TTC549 (cell line): ENCODE data around the gene DPP3.

Experiments used
- FAIRE-seq: peaks from 2 replicates; lab custom pipeline; 2012; peaks lifted over from hg19 to GRCh38; lab: Jason Lieb, UNC

DPP3 gene

DNA sequence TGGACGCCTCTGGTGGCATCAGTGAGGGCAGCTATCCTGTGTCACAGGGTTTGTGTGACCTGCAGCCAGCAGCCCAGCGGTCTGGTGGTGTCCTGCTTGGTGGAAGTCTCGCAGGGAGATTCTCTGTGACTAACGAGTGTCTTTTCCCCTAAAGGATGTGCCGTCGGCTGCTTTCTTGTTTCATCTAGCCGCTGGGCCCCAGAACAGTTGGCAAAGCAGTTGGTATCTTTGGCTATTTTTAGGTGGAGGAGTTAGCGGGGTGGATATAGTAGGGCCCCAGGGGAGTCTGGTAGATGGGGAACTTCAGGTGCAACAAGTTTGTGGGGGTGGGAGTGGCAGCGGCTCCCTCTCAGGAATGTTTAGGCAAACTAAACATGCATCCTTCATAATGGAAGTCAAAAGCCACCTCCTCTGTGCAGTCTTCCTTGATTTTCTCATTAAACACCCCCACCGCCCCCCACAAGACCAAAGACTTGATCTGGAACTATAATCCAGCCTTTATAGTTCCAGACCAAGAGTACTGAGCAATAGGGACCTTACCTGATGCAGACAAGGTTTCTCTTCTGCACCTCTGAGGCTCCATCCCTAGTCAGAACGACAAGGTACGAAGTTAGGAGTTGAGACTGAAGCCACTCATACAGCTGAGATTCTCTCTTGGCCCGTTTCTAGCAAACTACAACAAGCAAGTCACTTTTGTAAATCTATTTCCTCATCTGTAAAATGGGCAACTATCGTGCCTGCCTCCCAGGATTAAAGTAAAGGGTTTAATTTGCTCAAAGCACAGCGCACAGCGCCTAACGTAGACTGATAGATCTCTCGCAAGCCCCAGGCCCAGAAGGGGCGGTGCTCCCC, 14.6 kb upstream of the DPP3 start:
- no peak for FAIRE-seq

DNA sequence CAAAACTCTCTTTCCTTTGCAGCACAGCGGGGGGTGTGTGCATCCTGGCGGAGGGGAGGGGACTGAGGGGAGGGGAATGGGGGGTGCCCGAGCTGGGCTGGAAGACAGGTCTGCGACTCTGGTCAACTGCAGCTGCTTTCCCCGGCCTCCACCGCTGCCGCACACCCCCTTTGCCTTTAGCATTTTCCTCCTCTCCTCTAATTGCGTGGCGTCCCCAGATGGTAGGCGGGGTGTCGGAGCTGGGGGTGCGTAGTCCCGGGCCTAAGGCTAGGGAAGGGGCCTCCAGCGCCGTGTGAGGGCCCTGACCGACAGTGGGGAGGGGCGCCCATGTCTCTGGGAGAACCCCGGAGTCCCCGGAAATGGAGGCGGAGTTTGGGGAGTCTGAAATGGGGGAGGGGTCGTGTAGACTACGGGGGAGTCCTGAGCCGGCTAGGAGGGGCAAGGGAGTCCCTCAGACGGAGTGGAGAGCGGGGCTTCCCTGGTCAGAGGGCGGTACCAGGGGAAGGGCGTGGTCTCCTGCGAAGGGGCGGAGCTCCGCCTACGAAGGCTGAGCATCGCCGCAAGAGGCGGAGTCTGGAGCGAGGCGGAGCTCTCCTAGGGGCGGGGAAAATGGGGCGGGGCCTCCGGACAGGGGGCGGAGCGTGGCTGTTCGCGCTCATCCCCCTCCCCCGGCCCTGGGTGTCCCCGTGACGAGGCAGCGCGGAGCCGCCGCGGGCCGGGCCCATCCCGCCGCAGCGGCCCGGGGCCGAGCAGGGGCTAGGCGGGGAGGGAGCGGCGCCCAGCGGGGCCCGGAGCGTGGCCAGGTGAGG, 13.8 kb upstream of the DPP3 start, which contains the start of gene PELI3:
Gene PELI3, plus strand, starts transcription at position 681 of the 809 bp plus-strand sequence. CDS start 1,224 bp downstream, outside the sequence.
- no peak for FAIRE-seq

DNA sequence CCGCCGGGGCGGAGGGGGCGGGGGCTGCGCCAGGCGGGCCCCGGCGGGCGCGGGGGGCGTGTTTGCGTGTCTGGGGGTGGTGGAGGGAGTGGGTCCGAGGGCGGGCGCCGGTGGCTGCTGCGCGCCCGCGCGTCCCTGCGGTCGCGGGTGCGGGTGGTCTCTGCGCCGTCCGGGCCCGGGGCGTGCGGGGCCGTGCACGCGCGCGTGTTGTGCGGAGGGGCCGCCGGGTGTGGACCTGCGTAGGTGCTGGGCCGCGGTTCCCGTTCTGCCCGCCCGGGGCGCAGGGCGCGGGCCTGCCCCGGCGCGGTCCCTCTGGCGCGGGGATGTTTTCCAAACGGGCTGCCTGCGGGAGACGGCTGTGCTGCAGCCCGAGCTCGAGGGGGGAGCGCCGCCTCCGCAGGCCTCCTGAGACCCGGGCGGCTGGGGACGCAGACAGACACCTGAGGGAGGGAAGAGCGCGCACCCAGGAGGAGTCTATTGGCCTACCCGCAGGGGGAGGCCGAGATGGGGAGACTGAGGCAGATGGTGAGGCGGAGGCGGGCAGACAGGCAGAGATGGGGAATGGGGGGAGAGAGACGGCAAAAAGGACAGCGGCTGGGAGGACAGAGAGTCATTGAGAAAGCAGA, 13.1 kb upstream of the DPP3 start:
- no peak for FAIRE-seq

DNA sequence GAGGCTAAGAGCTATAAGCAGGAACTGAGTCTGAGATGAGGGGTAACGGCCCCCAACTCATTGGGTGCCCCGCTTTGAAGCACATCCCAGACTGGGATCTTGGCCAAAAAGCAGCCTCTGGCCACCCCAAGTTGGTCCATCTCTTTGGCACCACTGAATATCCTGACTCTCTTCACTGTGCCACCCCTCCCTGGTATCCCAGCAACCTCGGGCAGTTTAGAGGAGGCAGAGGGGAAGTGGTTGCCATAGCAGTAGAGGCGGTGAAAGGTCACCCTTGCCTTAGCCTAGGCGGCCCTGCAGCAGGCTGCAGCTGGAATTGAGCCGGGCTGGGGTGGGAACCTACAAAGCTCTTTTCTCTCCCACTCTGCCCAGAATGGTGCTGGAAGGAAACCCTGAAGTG, 12.5 kb upstream of the DPP3 start:
- FAIRE-seq: no peak

DNA sequence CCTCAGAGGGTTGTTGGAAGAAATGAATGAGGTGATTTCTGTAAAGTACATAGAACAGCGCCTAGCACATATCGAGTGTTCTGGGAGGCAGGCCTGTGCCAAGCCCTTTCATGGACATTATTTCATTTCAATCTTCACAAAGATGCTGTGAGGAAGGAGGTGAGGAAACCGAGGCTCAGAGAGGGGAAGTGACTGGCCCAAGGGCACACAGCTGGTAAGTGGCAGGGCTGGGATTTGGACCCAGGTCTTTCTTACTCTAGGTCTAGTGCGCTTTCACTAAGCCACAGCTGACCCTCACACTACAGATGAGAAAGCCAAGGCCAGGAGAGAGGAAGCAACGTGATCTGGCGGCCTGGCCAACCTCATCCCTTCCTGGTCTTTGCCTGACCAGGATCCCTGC, 11.5 kb upstream of the DPP3 start:
- FAIRE-seq: no peak

DNA sequence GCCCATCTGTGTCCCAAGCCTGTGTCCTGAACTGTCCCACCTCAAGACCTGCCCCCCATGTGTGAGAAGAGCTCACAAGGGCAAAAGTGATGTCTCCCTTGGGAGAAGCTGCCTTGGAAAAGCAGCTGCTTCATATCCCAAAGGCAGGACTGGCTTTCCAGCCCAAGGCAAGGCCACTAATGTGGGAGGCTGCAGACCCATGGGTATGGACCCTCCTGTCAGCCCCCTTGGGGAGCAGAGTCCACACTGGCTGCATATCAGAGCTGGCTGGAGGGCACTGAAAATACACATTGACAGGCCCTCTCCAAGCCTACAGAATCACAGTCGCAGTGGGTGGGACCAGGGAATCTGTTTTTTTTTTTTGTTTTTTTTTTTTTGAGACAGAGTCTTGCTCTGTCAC, 10.8 kb upstream of the DPP3 start:
- FAIRE-seq: no peak

DNA sequence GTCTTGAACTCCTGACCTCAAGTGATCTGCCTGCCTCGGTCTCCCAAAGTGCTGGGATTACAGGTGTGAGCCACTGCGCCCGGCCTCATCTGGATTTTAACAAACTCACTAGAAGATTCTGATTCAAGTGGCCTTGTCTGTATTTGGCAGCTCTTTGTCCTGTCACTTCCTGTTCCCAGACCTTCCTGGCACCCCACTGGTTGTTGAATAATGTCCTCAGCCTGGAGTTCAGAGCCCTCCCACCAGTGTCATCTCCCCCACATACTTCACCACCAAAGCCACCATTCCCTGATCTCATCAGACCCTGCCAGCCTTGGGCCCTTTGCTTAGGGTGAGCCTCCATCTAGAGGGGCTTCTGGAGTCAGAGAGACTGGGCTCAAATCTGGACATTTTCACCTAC, 10.2 kb upstream of the DPP3 start:
- FAIRE-seq: no peak

DNA sequence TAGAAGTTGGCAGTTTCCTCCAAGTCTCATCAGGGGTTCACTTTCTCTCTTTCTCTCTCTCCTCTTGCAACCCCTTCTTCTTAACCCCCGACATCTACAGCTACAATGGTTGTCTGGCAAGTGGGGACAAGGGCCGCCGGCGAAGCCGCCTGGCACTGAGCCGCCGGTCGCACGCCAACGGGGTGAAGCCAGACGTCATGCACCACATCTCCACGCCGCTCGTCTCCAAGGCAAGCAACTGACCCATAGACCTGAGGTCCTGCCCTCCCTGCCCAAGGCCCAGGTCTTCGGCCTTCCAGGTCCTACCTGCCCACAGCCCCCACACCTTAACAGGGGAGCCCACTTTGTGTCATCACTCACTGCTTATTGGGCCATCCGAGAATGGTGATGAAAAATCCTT, 9.1 kb upstream of the DPP3 start:
- no peak for FAIRE-seq

DNA sequence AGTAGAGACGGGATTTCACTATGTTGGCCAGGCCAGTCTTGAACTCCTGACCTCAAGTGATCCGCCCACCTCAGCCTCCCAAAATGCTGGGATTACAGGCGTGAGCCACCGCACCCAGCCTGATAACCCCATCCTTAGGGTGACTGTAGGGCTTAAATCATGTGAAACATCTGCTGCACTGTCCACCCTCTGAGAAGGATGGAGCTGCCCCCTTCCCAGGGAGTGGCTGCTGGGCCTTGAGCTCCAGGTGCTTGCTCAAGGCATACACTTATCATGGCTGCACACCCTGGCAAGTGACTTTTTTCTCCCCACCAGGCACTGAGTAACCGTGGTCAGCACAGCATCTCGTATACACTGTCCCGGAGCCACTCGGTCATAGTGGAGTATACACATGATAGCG, 8.2 kb upstream of the DPP3 start:
- FAIRE-seq: no peak

DNA sequence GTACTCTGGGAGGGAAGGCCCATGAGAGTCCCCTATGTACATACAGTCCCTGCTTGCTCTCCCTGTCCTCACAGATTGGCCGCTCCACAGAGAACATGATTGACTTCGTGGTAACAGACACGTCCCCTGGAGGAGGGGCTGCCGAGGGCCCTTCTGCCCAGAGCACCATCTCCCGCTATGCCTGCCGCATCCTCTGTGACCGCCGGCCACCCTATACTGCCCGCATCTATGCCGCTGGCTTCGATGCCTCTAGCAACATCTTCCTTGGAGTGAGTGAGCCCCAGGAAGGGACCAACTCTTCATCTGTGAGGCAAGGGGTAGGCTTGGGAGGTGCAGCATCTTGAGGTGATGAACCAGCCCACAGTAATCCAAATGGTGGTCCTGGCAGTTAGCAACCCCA, 7.1 kb upstream of the DPP3 start:
- FAIRE-seq: no peak

DNA sequence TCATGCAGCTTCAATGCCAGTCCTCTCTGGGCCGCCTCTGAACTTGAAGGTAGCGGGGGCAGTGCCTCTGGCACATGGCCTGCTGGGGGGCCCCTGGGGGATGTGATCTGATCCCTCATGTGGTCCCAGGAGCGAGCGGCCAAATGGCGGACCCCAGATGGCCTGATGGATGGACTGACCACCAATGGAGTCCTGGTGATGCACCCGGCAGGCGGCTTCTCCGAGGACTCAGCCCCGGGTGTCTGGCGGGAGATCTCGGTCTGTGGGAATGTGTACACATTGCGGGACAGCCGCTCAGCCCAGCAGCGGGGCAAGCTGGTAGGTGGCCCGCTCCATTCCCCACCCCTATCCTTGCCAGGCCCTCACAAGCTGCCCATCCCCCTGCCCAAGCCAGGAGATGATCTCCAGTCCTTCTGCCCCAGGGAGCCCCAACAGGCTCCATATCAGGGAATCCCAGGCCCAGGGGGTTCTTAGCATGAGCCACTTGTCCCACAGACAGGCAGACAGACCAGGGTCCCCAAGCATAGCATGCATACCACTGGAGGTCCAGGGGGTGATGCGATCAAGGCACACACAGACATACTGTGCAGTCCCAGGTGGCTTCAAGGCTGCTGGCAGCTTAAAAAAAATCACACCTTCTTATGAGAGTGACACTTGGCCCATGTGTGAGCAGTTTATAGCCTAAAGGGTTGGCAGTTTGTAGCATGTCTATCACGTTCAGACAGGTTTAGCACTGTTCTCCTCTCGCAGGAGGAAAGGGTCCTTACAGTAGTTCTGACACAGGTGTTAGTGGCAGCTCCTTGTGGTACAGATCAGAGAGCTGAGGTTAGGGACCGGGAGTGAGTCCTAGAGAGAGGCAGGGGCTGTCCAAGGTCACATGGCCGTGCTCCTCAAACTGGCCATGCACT, 6.4 kb upstream of the DPP3 start:
- no peak for FAIRE-seq

DNA sequence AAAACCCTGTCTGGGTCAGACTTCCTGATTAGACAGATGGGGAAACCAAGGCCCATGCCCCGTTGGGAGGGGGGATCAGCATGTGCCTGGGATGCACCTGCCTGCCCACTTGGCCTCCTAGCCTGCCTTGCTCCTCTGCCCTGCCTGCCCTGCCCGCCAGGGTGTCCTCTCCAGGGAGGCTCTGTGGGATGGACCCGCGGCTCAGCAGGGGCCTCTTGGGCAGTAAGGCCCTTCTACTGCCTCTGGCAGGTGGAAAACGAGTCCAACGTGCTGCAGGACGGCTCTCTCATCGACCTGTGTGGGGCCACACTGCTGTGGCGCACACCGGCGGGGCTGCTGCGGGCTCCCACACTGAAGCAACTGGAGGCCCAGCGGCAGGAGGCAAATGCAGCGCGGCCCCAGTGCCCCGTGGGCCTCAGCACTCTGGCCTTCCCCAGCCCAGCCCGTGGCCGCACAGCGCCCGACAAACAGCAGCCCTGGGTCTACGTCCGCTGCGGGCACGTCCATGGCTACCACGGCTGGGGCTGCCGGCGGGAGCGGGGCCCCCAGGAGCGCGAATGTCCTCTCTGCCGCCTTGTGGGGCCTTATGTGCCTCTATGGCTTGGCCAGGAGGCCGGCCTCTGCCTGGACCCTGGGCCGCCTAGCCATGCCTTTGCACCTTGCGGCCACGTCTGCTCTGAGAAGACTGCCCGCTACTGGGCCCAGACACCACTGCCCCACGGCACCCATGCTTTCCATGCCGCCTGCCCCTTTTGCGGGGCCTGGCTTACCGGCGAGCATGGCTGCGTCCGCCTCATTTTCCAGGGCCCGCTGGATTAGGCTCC, 4.7 kb upstream of the DPP3 start:
- no peak for FAIRE-seq

DNA sequence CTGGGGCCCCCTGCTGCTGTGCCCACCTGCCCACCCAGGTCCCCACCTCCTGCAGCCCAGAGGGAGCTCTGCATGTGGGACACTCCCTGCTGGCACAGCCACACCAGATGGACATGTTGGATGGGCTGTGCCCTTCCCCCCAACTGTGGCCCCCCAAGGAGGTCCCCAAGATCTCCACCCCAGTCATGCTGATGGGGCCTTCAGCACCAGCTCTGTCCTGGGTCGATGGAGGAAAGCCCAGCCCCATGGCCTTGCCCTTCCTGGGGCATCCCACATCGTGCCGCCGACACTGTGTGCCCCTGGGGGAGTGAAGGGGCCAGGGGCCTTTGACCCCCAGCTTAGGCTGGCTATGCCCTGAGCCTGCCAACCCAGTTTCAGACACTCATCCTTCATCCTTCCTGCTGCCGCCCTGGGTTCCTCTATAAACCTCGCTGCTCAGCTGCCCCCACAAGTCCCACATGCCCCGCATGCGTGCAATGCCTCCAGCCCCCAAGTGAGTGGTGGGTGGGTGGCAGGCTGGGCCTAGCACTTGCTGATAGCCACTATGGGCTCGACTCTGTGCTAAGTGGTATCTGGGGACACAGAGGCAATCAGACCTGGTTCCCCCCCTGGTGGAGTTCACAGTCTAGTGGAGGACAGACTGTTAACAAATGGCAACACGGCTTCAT, 3.9 kb upstream of the DPP3 start:
- FAIRE-seq: no peak

DNA sequence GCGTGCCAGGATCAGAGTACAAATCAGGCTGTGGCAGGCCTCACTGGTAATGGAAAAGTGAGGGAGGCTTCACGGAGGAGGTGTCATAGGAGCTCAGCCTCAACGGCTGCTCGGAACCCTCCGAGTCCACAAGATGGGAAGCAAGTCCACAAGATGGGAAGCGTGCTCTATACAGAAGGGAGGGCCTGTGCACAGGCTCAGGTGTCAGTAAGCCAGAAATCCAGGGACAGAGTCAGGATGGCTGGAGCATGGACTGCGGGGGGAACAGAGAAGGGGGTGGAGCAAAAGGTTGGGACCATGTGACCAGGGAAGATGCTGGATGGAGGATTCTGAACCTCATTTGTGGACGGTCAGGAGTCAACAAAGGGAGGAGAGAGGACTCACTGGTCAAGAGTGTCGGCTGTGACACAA, 3.4 kb upstream of the DPP3 start:
- no peak for FAIRE-seq

DNA sequence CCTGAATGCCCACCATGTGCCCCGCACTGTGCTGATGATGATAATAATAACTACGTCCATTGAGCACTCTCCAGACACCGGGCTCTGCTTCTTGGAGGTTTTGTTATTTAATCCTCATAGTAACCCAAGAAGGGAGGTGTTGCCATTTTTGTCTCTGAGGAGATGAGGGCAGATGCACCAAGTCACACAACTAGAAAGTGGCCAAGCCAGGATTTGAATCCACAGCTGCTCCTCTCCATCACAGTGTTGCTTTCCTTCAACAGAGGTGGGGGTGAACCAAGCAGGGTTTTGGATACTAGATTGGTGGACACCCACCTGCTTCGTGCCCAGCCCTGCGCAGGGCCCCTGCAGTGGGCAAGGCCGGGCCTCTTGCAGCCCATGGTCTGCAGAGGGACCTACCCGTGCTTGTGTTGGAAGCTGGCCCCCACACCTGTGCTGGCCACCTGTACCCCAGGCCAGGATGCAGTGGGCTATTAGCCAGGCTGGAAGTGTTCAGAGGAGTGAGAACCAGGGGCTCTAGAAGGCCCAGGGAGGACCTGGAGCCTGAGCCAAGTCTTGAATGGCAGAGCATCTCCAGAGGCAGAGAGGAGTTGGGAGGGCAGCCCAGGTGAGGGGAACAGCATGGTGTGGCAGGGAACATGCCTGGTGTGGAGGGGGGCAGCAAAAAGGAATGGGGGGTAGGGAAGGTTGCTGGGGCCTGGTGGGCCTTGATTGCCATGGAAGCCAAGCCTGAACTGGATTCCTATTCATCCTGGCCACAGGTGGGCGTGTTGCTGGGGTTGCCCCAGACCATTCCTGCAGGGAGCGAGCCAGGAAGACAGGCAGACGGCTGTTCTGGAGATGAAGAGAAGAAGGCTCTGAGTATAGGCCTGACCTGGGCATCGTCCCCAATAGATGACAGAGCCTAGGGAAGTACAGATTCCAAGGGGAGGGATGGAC, 2.7 kb upstream of the DPP3 start:
- no peak for FAIRE-seq

DNA sequence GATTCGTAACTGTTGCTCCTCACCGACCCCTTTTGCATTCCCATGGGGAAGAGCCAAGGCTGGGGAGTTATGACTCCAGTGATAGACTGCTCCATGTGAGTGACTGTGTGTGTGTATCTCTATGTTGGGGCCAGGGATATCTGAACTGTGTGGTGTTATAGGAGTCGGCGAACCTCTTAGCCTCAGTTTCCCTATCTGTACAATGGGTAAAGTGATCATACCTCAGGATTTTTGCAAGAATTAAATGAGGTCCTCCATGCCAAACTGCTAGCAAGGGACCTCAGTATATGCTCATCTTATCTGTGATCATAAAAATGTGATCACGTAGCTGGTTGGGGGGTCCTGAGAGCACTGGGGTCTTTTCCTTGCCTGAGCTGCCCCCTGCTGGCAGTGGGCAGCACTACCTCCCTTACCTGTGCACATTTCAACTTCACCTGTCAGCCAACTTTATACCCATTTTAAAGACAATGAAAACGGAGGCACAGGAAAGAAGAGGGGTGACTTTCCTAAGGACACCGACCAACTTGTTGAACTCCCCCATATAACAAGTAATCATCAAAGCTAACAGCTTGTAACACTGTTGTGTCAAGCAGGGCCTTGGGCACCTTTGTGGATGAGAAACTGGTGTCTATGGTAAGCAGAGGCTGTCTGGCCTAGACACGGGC, 1.4 kb upstream of the DPP3 start:
- FAIRE-seq: no peak

DNA sequence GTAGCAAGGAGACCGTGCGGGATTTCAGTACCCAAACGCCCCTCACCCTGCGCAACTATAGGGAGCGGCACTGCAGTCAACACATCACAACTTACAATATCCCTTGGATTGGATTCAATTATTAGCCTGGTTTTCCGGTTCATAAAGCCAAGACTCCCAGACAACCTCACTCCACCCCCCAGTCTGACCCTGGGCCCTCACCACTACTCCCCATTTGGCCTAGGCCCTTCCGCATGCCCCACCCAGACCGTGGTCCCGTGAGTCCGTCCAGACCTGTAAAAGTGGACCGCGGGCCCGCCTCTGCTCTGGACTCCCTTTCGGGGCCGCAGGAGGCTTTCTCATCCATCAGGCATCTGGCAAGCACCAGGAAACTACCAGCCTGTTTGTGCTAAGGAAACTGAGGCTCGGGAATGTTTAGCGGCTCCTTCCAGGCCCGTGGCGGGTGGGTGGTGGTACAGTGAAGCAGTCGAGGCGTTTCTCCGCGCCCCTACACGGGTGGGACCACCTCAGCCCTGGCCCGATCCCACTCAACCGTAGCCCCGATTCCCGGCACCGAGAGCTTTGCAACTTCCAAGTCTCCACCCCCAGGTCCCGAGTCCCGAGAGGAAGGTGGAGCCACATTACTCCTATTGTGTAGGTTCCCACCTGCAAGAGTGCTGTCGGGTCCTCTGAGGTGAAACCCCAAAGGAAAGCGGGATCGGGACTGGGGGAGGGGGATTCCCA, 679 bp upstream of the DPP3 start:
- no peak for FAIRE-seq

DNA sequence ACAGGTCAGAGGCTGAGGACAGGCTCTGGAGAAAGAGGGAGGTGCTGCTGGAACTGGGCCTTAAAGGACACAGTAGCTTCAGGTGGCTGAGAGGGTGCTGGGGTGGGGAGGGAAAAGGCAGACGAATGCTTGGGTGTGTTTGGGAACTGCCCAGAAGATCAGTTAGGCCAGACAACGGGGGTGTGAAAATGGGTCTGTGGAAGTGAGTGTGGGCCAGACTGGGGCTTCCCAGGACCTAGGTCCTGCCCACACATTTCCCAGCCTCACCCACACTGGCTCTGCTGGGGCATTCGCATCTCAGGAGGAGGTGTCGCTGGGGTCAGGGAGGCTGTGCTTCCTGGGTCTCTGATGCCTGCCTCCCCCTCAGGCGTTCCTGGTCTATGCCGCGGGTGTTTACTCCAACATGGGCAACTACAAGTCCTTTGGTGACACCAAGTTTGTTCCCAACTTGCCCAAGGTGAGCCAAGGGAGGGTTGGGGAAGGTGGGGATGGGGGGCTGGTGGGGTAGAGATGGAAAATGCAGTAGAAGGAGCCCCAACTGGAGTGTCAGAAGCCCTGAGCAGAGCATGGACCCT, 4.7 kb downstream of the DPP3 start:
- no peak for FAIRE-seq
